Spinal cord (tissue), 10 donors: ENCODE measurements around the gene CBARP. TPM values are rescaled to one million over a fixed set of nuclear protein-coding genes. Genes with fewer than 3 reads are reported as not detected.

Experiments used
- DNase-seq, 6 donors: peaks; one replicate each; pipeline versions ENCODE4 v3.0.0 to v3.0.0-alpha.2; 2013 to 2015; ENCODE audit warnings: low spot score in 6 of 6, low read depth in 4 of 6
- H3K27ac ChIP-seq: one replicate; pipeline ENCODE4 v1.5.1; 2013; ENCODE audit warnings: low read depth, low read length, control low read depth
- H3K27me3 ChIP-seq: one replicate; pipeline ENCODE4 v1.6.1; 2013; ENCODE audit warnings: low read length; ENCODE audit not compliant: control insufficient read depth, insufficient read depth
- H3K36me3 ChIP-seq: one replicate; pipeline ENCODE4 v1.6.1; 2013; ENCODE audit warnings: low read length; ENCODE audit not compliant: control insufficient read depth, insufficient read depth
- H3K4me1 ChIP-seq: one replicate; pipeline ENCODE4 v1.6.1; 2013; ENCODE audit warnings: low read length; ENCODE audit not compliant: control insufficient read depth, insufficient read depth
- H3K4me3 ChIP-seq: one replicate; pipeline ENCODE4 v1.5.1; 2013; ENCODE audit warnings: low read depth, low read length, control low read depth
- H3K9me3 ChIP-seq: one replicate; pipeline ENCODE4 v1.6.1; 2013; ENCODE audit warnings: low read length; ENCODE audit not compliant: control insufficient read depth, insufficient read depth
- WGBS: methylation state at CpG from one replicate; pipeline ENCODE4 v1.1.5; 2013; ENCODE audit warnings: missing lambda C conversion rate; ENCODE audit not compliant: insufficient coverage; 5-methylcytosine and 5-hydroxymethylcytosine counted together
- polyA plus RNA-seq, 2 donors: library from polyadenylated mRNA; unstranded; fragments of 120-200 nt; gene quantifications; one replicate each; pipeline ENCODE4 v1.2.1, GENCODE V29; 2013; ENCODE audit not compliant: insufficient read length in 2 of 2
- total RNA-seq, 2 donors: library from RNA; depleted of rRNA in 1 of 2; stranded (reverse); fragments of 120-200 nt in 1 of 2; fragments of >200 nt in 1 of 2; gene quantifications; one replicate each; pipeline versions ENCODE4 v1.2.3 to v1.2.4, GENCODE V29; 2013 to 2014
- donor health status: healthy.

Gene CBARP
- total and polyA plus RNA-seq, 4 donors: 2.7 to 38.6 (median 20.0) TPM

DNA sequence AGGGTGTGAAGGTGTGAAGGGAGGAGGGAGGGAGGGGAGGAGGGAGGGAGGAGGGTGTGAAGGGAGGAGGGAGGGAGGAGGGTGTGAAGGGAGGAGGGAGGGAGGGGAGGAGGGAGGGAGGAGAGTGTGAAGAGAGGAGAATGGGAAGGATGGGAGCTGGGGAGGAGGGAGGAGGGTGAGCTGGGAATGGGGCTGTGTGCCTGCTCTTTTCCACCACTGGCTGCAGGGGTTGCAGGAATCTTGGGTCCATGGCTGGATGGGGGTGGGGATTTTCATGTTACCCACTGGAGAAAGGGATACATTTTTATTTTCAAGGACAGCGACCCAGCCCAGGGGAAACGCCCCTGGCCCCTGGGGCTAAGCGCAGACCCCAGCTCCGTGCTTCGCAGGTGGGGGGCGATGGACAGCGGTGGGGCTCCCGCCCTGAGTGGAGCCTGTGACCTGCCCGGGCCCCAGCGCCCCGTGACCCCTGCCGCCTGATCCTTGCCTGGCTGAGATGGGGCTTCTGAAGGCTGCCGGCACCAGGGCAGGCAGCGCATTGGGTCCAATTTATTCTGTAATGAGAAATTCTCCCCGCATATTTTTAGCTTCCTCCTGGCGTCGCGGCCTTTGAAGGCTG is 44.9 kb upstream of the CBARP start:
- WGBS: 80% methylated on average over 17 of the region's 18 CpGs
- DNase-seq: no peak
- H3K4me1 ChIP-seq: peaks cover 44% of the 10 kb centered on the region
- H3K9me3 ChIP-seq: no peaks in the 10 kb centered on the region
- H3K4me3 ChIP-seq: no peak overlapping the region
- H3K27ac ChIP-seq: no peak overlapping the region
- peaks cover 47% of the 10 kb centered on the region for H3K36me3 ChIP-seq
- no peaks in the 10 kb centered on the region for H3K27me3 ChIP-seq

DNA sequence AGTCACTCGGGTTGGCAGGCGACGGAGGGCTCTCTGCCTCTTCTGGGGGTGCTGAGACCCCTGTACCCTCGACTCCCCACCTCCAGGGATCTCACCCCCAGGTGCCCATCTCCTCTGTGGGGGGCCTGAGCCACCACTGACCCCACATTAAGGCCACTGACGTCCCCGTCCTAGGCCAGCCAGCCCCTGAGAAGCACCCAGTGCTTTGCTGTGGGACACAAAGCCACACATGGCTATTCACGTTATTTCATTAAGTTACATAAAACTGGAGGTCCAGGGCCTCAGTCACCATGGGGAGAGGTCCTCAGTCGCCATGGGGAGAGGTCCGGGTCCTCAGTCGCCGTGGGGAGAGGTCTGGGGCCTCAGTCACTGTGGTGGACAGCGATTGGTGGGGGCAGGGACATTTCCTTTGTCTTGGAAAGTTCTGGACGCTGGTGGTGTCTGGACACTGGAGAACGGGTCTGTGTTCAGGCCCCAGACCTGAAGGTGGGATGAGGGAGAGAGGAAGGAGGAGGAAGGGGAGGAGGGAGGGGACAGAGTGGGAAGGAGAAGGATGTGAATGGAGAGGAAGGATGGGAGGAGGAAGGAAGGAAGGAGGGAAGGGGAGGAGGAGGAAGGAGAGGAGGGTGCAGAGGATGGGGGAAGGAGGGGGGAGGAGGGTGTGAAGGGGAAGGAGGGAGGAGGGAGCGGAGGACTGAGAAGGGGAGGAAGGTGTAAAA is 43.9 kb upstream of the CBARP start:
- Histone ChIP-seq H3K4me3 (no peak overlapping the region), H3K36me3 (peaks cover 48% of the 10 kb centered on the region), H3K27me3 (no peaks in the 10 kb centered on the region), H3K27ac (no peak overlapping the region), H3K9me3 (no peaks in the 10 kb centered on the region), H3K4me1 (peaks cover 39% of the 10 kb centered on the region)
- DNase-seq: no peak
- 71% methylated on average over 12 of the region's 15 CpGs for WGBS

DNA sequence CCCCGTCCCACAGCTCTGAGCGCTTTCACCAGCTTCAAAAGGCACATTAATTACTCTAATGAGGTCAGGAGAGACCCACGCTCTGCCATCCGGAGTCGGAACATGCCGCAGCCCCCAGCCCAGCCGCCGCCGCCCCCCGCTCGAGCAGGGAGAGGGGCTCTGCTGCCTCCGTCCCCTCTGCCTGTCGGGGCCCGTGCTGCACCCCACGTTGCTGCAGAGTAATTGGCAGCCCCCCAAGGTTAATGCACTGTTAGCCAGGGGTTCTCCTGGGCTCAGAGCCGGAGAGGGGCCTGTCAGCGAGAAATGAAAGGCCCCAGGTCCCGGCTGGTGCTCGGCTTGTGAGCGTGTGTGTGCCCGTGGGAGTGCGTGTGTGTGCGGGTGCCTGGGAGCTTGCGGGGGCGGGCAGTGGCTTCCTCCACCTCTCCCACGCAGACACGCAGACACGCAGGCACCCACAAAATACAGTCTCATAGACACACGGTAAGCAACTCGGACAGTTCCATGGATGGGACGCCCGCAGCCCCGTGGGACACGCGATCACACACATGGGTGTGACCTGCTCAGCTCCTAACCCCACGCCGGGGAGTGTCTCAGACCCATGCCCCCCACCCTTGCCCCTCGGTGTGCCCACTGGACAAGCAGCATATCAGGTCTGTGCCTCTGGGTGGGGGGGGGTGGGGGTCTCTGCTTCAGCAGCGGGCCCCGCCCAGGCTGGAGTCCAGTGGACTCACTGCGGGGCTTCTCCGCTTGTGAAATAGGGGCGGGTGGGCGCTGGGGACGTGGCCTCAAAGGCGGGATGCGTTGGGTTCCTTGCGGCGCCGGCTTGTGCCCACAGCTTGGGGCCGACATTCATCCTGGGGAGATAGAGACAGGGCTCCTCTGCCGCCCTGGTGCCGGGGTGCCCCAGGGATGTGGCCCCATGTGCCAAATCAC is 43.1 kb upstream of the CBARP start:
- H3K9me3 ChIP-seq: no peaks in the 10 kb centered on the region
- peaks cover 53% of the 10 kb centered on the region for H3K36me3 ChIP-seq
- H3K4me1 ChIP-seq: peaks cover 43% of the 10 kb centered on the region
- H3K4me3 ChIP-seq: no peak overlapping the region
- 85% methylated on average over 41 of the region's 53 CpGs for WGBS
- no peak for DNase-seq
- no peak overlapping the region for H3K27ac ChIP-seq
- H3K27me3 ChIP-seq: no peaks in the 10 kb centered on the region

DNA sequence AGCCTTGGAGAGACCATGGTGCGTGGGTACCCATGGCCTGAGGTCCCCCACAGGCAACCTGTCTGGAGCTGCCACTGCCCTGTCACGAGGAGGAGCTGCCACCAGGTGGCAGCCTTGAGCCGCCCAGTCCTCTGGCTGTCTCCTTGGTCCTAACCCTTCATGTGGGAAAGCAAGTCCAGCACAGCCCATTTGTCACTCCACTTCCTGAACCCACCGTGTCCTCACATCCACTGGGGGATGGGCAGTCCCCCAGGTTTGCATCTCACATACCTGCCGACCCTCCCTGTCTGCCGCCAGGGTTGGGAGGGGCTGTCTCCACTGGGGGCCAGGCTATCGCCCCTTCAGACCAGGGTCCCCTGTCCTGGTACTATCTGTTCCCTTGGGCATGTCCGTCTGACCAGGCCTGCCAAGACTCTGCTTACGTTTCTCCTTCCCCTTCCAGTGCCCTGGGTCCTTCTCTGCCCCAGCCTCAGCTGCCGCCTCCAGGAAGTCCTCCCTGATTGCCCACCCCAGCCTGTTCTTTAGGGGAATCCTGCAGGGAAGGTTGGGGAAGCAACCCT is 42.1 kb upstream of the CBARP start:
- peak in 3 of 6 donors; percentile 66 to 94 (median 93) for DNase-seq
- H3K9me3 ChIP-seq: no peaks in the 10 kb centered on the region
- H3K27me3 ChIP-seq: no peaks in the 10 kb centered on the region
- no peak overlapping the region for H3K27ac ChIP-seq
- H3K36me3 ChIP-seq: peaks cover 57% of the 10 kb centered on the region
- no peak overlapping the region for H3K4me3 ChIP-seq
- H3K4me1 ChIP-seq: peaks cover 43% of the 10 kb centered on the region
- 31% methylated on average over 10 of the region's 10 CpGs for WGBS

DNA sequence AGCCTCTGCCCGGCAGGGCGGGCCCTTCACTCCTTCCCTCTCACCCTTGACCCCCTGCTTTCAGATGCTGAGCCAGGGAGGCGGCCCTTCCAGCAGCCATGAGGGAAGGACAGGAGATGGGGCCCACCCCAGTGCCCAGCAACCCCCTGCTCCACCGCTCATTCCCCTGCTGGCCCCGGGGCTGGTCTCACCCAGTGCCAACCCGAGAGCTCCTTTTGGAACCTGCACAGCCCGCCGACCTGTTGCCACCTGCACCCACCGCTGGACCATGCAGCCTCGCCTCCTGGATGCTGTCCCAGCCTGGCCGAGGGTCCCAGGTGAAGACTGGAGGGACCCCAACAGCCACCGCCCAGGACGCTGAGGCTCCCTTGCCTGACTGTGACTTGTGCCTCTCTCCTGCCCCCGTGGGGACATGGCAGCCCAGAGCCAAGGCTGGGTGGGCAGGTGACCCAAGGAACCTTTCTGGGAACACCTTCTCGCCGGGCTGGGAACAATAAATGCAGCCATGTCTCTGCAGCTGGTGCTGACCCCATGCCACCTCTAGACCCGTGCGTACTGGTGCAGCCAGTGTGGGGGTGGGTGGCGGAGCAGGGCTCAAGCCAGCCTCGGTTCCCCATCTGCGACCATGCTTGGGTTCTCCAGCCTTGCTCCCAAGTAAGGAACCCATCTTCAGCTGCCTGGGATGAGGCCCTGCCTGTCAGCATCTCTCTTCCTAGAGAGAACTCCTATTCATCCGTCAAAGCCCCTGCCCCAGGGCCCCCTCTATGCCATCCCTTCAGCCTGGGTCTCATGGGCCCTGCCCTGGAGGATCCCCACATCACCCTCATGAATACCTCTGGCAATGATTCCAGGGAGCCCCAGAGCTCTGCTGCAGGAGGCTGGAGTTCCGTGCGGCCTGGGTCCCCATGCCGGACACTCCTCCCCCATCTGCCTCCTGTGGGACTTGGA is 41.2 kb upstream of the CBARP start:
- H3K36me3 ChIP-seq: peaks cover 66% of the 10 kb centered on the region
- WGBS: 90% methylated on average over 25 of the region's 25 CpGs
- H3K27ac ChIP-seq: no peak overlapping the region
- no peak for DNase-seq
- no peak overlapping the region for H3K4me3 ChIP-seq
- H3K9me3 ChIP-seq: no peaks in the 10 kb centered on the region
- H3K27me3 ChIP-seq: no peaks in the 10 kb centered on the region
- H3K4me1 ChIP-seq: peaks cover 51% of the 10 kb centered on the region

DNA sequence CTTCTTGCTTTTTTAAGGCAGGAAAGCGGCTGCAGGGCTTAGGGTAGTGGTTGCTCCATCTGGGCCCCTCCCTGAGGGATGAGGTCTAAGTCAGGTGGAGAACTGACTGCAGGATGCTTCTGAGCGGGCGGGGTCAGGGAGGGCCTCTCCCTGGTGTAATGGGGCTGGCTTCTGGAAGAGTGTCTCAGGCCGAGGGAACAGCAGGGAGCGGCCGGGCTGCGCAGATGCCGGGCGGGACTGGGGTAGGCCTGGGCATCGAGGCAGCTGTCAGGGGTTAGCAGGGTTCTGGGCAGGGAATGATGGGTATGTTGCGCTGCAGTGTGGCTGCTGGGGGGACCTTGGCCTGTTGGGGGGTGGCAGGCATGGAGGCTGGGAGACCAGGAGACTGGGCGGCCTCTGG is 40.3 kb upstream of the CBARP start:
- WGBS: 91% methylated on average over 12 of the region's 12 CpGs
- DNase-seq: no peak
- H3K27ac ChIP-seq: no peak overlapping the region
- no peak overlapping the region for H3K4me3 ChIP-seq
- peaks cover 53% of the 10 kb centered on the region for H3K4me1 ChIP-seq
- H3K9me3 ChIP-seq: no peaks in the 10 kb centered on the region
- peaks cover 75% of the 10 kb centered on the region for H3K36me3 ChIP-seq
- H3K27me3 ChIP-seq: no peaks in the 10 kb centered on the region

DNA sequence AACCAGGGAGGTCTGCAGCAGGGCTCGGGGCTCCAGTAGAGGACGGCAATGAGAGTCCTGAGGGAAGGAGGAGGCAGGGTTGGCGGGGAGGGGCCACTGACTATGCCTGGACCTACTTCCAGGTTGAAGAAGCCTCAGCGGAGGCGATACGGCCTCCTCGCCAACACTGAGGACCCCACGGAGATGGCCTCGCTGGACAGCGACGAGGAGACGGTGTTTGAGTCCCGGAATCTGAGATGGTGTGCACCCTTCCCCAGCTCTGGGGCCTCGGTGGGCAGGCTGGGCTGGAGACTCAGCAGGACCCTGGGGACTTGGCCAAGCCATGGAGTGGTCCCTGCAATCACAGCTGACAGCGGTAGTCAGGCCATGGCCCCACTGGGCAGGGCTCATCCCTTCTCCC is 39.3 kb upstream of the CBARP start:
- Histone ChIP-seq H3K4me1 (peaks cover 62% of the 10 kb centered on the region), H3K36me3 (peaks cover 84% of the 10 kb centered on the region), H3K9me3 (no peaks in the 10 kb centered on the region), H3K27me3 (no peaks in the 10 kb centered on the region), H3K4me3 (no peak overlapping the region), H3K27ac (no peak overlapping the region)
- whole genome bisulfite sequencing: 92% methylated on average over 14 of the region's 15 CpGs
- no peak for DNase-seq

DNA sequence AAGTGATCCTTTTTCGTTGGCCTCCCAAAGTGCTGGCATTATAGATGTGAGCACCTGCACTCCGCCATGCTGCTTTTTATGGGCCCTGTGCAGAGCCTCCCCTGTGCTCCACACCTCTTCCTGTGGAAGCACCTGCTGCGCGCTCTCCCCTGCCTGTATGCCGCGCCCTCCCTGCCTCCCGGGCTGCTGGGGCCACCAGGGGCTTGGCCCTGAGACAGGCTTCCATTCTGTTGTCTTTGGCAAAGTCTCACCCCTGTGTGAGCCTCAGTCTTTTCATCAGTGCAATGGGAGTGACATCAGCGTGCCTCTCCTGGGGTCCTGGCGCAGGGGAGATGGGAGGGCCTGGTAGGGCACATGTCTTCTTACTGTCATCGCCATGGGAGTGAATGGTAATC is 38.8 kb upstream of the CBARP start:
- Histone ChIP-seq H3K27ac (no peak overlapping the region), H3K9me3 (no peaks in the 10 kb centered on the region), H3K4me3 (peak overlapping the region; percentile 68), H3K4me1 (peaks cover 64% of the 10 kb centered on the region), H3K27me3 (no peaks in the 10 kb centered on the region), H3K36me3 (peaks cover 88% of the 10 kb centered on the region)
- WGBS: 87% methylated on average over 10 of the region's 10 CpGs
- DNase-seq: no peak
